H9 (cell line): ENCODE results near the gene RAD18. TPM values are rescaled to one million over a fixed set of nuclear protein-coding genes. Genes with fewer than 3 reads are reported as not detected.

Experiments
- DNase-seq: peaks from one replicate; pipeline ENCODE4 v3.0.0-alpha.2; 2017
- H2AFZ ChIP-seq: one replicate; pipeline ENCODE4 v1.6.1; 2013; ENCODE audit warnings: mild to moderate bottlenecking, low read length, control low read depth, moderate library complexity
- H2AK5ac ChIP-seq: 2 replicates; pipeline ENCODE4 v1.6.1; 2013; ENCODE audit warnings: low read length, control low read depth, mixed read lengths; ENCODE audit not compliant: insufficient read length
- H2BK120ac ChIP-seq: one replicate; pipeline ENCODE4 v1.6.1; 2013; ENCODE audit warnings: low read depth, mild to moderate bottlenecking, low read length, control low read depth, inconsistent platforms; ENCODE audit not compliant: poor library complexity, severe bottlenecking
- H2BK12ac ChIP-seq: 2 replicates; pipeline ENCODE4 v1.6.1; 2013; ENCODE audit warnings: low read length, control low read depth, mixed read lengths, low read depth; ENCODE audit not compliant: insufficient read length
- H2BK15ac ChIP-seq: 2 replicates; pipeline ENCODE4 v1.6.1; 2013; ENCODE audit warnings: low read depth, low read length, control low read depth
- H2BK20ac ChIP-seq: one replicate; pipeline ENCODE4 v1.6.1; 2013; ENCODE audit warnings: low read depth, mild to moderate bottlenecking, low read length, control low read depth, inconsistent platforms; ENCODE audit not compliant: poor library complexity, severe bottlenecking
- H2BK5ac ChIP-seq: 2 replicates; pipeline ENCODE4 v1.6.1; 2013; ENCODE audit warnings: low read length, control low read depth, mixed read lengths; ENCODE audit not compliant: insufficient read length
- H3K14ac ChIP-seq: 2 replicates; pipeline ENCODE4 v1.6.1; 2013; ENCODE audit warnings: low read length, control low read depth; ENCODE audit not compliant: insufficient read depth
- H3K18ac ChIP-seq: 2 replicates; pipeline ENCODE4 v1.6.1; 2013; ENCODE audit warnings: low read depth, mild to moderate bottlenecking, mixed read lengths, low read length, control low read depth; ENCODE audit not compliant: insufficient read length
- H3K23ac ChIP-seq: 2 replicates; pipeline ENCODE4 v1.6.1; 2013; ENCODE audit warnings: low read length, control low read depth, mixed read lengths, low read depth; ENCODE audit not compliant: insufficient read length
- H3K23me2 ChIP-seq: 2 replicates; pipeline ENCODE4 v1.6.1; 2013; ENCODE audit warnings: low read depth, mild to moderate bottlenecking, mixed read lengths, low read length, control low read depth; ENCODE audit not compliant: insufficient read length, poor library complexity, severe bottlenecking
- H3K27ac ChIP-seq: 2 replicates; pipeline ENCODE4 v1.5.1; 2013; ENCODE audit warnings: low read length, control low read depth, mixed read lengths, low read depth; ENCODE audit not compliant: insufficient read length
- H3K27me3 ChIP-seq: 2 replicates; pipeline ENCODE4 v1.6.1; 2013; ENCODE audit warnings: low read length, control low read depth, inconsistent platforms; ENCODE audit not compliant: insufficient read depth
- H3K4ac ChIP-seq: 2 replicates; pipeline ENCODE4 v1.6.1; 2013; ENCODE audit warnings: low read depth, mild to moderate bottlenecking, control low read depth, inconsistent platforms, low read length, moderate library complexity
- H3K4me1 ChIP-seq: 2 replicates; pipeline ENCODE4 v1.6.1; 2013; ENCODE audit warnings: low read length, control low read depth, inconsistent platforms; ENCODE audit not compliant: insufficient read depth
- H3K4me2 ChIP-seq: 2 replicates; pipeline ENCODE4 v1.6.1; 2013; ENCODE audit warnings: low read length, control low read depth, mixed read lengths; ENCODE audit not compliant: insufficient read length, insufficient read depth
- H3K56ac ChIP-seq: 2 replicates; pipeline ENCODE4 v1.6.1; 2013; ENCODE audit warnings: low read depth, mild to moderate bottlenecking, mixed read lengths, low read length, control low read depth; ENCODE audit not compliant: insufficient read length
- H3K79me1 ChIP-seq: 2 replicates; pipeline ENCODE4 v1.6.1; 2013; ENCODE audit warnings: low read depth, mild to moderate bottlenecking, moderate library complexity, low read length, control low read depth, inconsistent platforms; ENCODE audit not compliant: insufficient read depth, poor library complexity, severe bottlenecking
- H3K79me2 ChIP-seq: 2 replicates; pipeline ENCODE4 v1.6.1; 2013; ENCODE audit warnings: low read length, control low read depth, inconsistent platforms; ENCODE audit not compliant: insufficient read depth
- H3K9ac ChIP-seq: 2 replicates; pipeline ENCODE4 v1.6.1; 2013; ENCODE audit warnings: low read length, control low read depth, mixed read lengths; ENCODE audit not compliant: insufficient read length; ENCODE audit errors: extremely low read depth
- H3K9me3 ChIP-seq: one replicate; pipeline ENCODE4 v1.6.1; 2013; ENCODE audit warnings: low read depth, low read length, inconsistent platforms; ENCODE audit not compliant: control insufficient read depth
- H3T11ph ChIP-seq: one replicate; pipeline ENCODE4 v1.6.1; 2013; ENCODE audit warnings: mild to moderate bottlenecking, low read length, control low read depth, inconsistent platforms
- H4K20me1 ChIP-seq: one replicate; pipeline ENCODE4 v1.6.1; 2013; ENCODE audit not compliant: control insufficient read depth, insufficient read length, insufficient read depth
- H4K5ac ChIP-seq: 2 replicates; pipeline ENCODE4 v1.6.1; 2013; ENCODE audit warnings: low read depth, mild to moderate bottlenecking, mixed read lengths, low read length, control low read depth; ENCODE audit not compliant: insufficient read length
- H4K8ac ChIP-seq: replicated peaks from 2 replicates; pipeline ENCODE4 v1.6.1; 2013; ENCODE audit warnings: low read length, control low read depth, mixed read lengths, low read depth; ENCODE audit not compliant: insufficient read length
- H4K91ac ChIP-seq: 2 replicates; pipeline ENCODE4 v1.6.1; 2013; ENCODE audit warnings: low read depth, mild to moderate bottlenecking, moderate library complexity, mixed read lengths, low read length, control low read depth; ENCODE audit not compliant: insufficient read length
- H3K27ac Mint-ChIP-seq, 3 experiments: 2 replicates in 2 of 3; 3 replicates in 1 of 3; pipeline ENCODE4 v1.8.0; 2020 to 2021; ENCODE audit warnings: mixed read lengths in 3 of 3, mild to moderate bottlenecking in 1 of 3, moderate library complexity in 1 of 3
- H3K27me3 Mint-ChIP-seq: 2 replicates; pipeline ENCODE4 v1.8.0; 2021; ENCODE audit warnings: low read depth, mild to moderate bottlenecking, moderate library complexity, mixed read lengths
- H3K36me3 Mint-ChIP-seq, 3 experiments: 2 replicates in 2 of 3; 3 replicates in 1 of 3; pipeline ENCODE4 v1.8.0; 2020 to 2021; ENCODE audit warnings: low read depth in 3 of 3, mixed read lengths in 3 of 3; ENCODE audit not compliant: insufficient read depth in 1 of 3
- H3K4me1 Mint-ChIP-seq, 2 experiments: 2 replicates each; pipeline ENCODE4 v1.8.0; 2020; ENCODE audit warnings: mixed read lengths in 2 of 2
- H3K4me3 Mint-ChIP-seq, 2 experiments: 2 replicates in 1 of 2; 3 replicates in 1 of 2; pipeline ENCODE4 v1.8.0; 2020 to 2021; ENCODE audit warnings: mild to moderate bottlenecking in 2 of 2, mixed read lengths in 2 of 2, moderate library complexity in 1 of 2
- H3K9me3 Mint-ChIP-seq, 2 experiments: 2 replicates in 1 of 2; 3 replicates in 1 of 2; pipeline ENCODE4 v1.8.0; 2020; ENCODE audit warnings: mild to moderate bottlenecking in 2 of 2, mixed read lengths in 2 of 2, moderate library complexity in 1 of 2
- whole genome bisulfite sequencing: extraction: QIAGEN DNeasy Blood & Tissue Kit; methylation state at CpG from one replicate; pipeline ENCODE4 v1.1.7; 2013; ENCODE audit warnings: missing lambda C conversion rate, low lambda C conversion rate, mixed read lengths; ENCODE audit not compliant: insufficient read length; ENCODE audit errors: extremely low coverage; 5-methylcytosine and 5-hydroxymethylcytosine counted together
- total RNA-seq: library from RNA; stranded (reverse); gene quantifications from 2 replicates; pipeline ENCODE4 v1.2.1, GENCODE V29; 2021
- TF ChIP-seq, protein P1 (sequence below): fragments of 200-600 bp; sonication (generic); conservative IDR thresholded peaks from 3 replicates; pipeline ENCODE4 v1.8.0; 2021; ENCODE audit warnings: antibody characterized with exemption, mild to moderate bottlenecking

Gene RAD18
- total RNA-seq, 1 experiment from 2014 or later: 27.8 TPM

DNA sequence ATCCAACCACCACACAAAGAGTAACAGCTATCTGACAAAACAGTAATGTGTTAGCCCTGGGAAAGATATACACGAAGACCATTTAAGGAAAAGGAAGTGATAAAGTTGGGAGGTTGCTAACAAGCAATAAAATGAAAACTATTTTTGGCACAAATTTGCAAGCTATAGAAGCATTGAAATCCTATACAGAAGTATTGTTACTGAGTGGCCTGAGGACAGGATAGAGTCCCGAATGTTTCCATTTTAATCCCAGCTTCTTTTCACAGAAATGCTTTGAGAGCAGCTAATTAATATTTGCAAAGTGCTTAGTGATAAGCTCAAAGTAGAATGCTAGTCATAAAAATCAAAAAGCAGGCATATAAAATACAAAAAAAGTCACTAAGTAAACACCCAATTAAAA lies 51.5 kb downstream of the RAD18 start:
- Histone ChIP-seq H3K4ac (no peak overlapping the region), H3K27ac (no peak overlapping the region), H2AK5ac (no peak overlapping the region), H3K79me2 (no peaks in the 10 kb centered on the region), H2BK12ac (no peak overlapping the region), H3K79me1 (peaks cover 2% of the 10 kb centered on the region), H3K14ac (no peak overlapping the region), H3T11ph (no peak overlapping the region), H4K8ac (no peak overlapping the region), H2BK15ac (no peak overlapping the region), H3K23me2 (no peaks in the 10 kb centered on the region), H3K23ac (no peak overlapping the region), H2BK120ac (no peak overlapping the region), H3K56ac (no peak overlapping the region), H3K18ac (no peak overlapping the region), H2BK20ac (no peak overlapping the region), H3K9ac (no peak overlapping the region), H3K9me3 (no peaks in the 10 kb centered on the region), H4K91ac (no peak overlapping the region), H2AFZ (no peak overlapping the region), H4K5ac (no peak overlapping the region), H4K20me1 (no peaks in the 10 kb centered on the region), H2BK5ac (no peak overlapping the region), H3K27me3 (no peaks in the 10 kb centered on the region), H3K4me2 (no peak overlapping the region), H3K4me1 (no peaks in the 10 kb centered on the region)
- Mint-ChIP-seq H3K36me3 (peaks cover 2 to 10% (median 5%) of the 10 kb centered on the region in 3 experiments; a peak in 6 of 7 replicates), H3K4me3 (no peak overlapping the region), H3K4me1 (no peaks in the 10 kb centered on the region), H3K27me3 (no peaks in the 10 kb centered on the region), H3K27ac (no peak overlapping the region), H3K9me3 (no peaks in the 10 kb centered on the region)
- DNase-seq: no peak
- no CpG with 5 or more reads among the region's 2 CpGs for WGBS
- TF ChIP-seq, protein P1, sequence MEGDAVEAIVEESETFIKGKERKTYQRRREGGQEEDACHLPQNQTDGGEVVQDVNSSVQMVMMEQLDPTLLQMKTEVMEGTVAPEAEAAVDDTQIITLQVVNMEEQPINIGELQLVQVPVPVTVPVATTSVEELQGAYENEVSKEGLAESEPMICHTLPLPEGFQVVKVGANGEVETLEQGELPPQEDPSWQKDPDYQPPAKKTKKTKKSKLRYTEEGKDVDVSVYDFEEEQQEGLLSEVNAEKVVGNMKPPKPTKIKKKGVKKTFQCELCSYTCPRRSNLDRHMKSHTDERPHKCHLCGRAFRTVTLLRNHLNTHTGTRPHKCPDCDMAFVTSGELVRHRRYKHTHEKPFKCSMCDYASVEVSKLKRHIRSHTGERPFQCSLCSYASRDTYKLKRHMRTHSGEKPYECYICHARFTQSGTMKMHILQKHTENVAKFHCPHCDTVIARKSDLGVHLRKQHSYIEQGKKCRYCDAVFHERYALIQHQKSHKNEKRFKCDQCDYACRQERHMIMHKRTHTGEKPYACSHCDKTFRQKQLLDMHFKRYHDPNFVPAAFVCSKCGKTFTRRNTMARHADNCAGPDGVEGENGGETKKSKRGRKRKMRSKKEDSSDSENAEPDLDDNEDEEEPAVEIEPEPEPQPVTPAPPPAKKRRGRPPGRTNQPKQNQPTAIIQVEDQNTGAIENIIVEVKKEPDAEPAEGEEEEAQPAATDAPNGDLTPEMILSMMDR: no peak
